Measurements from ENCODE around the gene DHDH.

Gene DHDH

DNA sequence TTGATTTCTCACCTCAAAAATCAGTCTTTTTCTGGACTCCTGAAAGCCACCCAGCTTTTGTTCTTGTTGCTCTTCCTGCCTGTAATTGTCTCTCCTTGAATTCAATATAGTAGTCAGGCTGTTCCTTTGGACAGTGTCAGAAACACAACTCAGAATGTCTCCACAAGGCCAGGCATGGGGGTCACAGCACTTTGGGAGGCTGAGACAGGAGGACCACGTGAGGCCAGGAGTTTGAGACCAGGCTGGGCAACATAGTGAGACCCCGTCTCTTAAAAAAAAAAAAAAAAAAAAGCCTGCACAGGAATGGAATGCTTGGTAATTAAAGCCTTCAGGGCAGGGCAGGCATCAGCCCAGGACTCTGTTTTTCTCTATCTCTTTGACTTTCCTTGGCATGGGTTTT lies 12.3 kb downstream of the DHDH start:
- H3K9me3 ChIP-seq (ENCODE audit: insufficient read depth, low read length, severe bottlenecking), result peaks cover 12% of the 10 kb centered on the region
- no peak overlapping the region for H3K4me2 ChIP-seq (ENCODE audit: insufficient read depth, low read length)
- DNase-seq (no peak), ATAC-seq (ENCODE audit: insufficient read depth, low read depth) (no peak)
- no peaks in the 10 kb centered on the region for H3K36me3 ChIP-seq (ENCODE audit: insufficient read depth, low read length)
- no peaks in the 10 kb centered on the region for H3K27me3 ChIP-seq (ENCODE audit: insufficient read depth, low read length, poor library complexity)
- no peaks in the 10 kb centered on the region for H4K20me1 ChIP-seq (ENCODE audit: insufficient read depth, low read length)
- TF ChIP-seq, protein P1, sequence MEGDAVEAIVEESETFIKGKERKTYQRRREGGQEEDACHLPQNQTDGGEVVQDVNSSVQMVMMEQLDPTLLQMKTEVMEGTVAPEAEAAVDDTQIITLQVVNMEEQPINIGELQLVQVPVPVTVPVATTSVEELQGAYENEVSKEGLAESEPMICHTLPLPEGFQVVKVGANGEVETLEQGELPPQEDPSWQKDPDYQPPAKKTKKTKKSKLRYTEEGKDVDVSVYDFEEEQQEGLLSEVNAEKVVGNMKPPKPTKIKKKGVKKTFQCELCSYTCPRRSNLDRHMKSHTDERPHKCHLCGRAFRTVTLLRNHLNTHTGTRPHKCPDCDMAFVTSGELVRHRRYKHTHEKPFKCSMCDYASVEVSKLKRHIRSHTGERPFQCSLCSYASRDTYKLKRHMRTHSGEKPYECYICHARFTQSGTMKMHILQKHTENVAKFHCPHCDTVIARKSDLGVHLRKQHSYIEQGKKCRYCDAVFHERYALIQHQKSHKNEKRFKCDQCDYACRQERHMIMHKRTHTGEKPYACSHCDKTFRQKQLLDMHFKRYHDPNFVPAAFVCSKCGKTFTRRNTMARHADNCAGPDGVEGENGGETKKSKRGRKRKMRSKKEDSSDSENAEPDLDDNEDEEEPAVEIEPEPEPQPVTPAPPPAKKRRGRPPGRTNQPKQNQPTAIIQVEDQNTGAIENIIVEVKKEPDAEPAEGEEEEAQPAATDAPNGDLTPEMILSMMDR (IDR thresholded peaks at IDR 0.05; ENCODE audit: borderline replicate concordance, extremely low read depth, low read length, poor library complexity, severe bottlenecking), result no peak
- no peak for TF ChIP-seq EZH2 (IDR thresholded peaks at IDR 0.05; ENCODE audit: borderline replicate concordance, low read depth, low read length, severe bottlenecking)
- no peaks in the 10 kb centered on the region for H3K79me2 ChIP-seq (ENCODE audit: insufficient read depth, low read length)
- no peak overlapping the region for H2AFZ ChIP-seq (ENCODE audit: low read depth, low read length)
- no peak overlapping the region for H3K9ac ChIP-seq (ENCODE audit: low read depth, low read length)
- H3K4me3 ChIP-seq (ENCODE audit: low read depth in 1 of 2, low read length in 2 of 2), result no peak overlapping the region
- H3K4me1 ChIP-seq (ENCODE audit: insufficient read depth, low read length), result no peaks in the 10 kb centered on the region
- H3K27ac ChIP-seq (ENCODE audit: low read length), result no peak overlapping the region

DNA sequence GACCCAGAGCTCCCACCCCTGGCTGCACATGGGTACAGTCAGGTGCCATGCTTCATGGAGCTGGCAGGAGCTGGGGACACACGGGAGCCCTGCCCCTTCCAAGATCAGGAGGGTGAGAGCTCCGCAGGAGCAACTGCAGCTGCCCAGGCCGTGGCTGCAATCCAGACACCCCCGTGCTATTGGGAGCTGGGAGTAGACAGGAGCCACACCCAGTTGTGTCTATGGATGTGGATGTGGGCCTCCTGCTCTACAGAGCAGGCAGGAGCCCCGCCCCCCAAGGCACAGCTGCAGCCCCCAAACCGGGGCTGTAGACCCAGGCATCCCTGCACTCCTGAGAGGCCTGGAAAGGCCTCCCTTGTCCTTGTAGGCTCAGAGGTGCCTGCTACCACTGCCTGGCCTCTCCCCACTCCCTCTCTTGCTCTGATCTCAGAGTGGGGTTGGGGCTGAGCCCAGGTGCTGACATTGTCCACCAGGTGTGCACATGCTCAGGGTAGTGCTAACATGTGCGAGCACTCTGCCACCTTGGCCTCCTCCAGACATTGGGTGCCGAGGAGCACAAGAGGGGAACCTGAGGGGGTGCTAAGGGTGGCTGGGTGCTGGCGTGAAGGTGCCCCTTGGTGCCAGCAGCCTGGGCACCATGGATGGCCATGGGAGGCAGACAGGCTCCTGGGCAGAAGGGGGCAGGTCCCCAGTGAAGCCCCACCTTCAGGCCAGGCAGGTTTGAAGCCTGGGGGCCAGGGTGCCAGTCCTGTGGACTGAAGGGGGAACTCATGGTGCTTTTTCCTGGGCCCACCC lies 13.2 kb downstream of the DHDH start:
- H3K27me3 ChIP-seq (ENCODE audit: insufficient read depth, low read length, poor library complexity), result no peaks in the 10 kb centered on the region

DNA sequence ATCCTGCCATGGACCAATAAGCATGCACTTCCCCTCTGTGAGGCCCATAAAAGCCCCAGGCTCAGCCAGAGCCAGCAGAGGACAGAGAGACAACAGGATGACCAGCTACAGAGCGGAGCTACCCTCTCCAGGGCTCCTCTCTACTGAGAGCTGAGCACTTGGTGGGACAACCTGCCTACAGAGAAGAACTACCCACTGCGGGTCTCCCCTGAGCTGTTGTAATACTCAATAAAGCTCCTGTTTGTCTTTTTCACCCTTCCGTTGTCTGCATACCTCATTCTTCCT lies 13.7 kb downstream of the DHDH start:
- no peak for TF ChIP-seq EZH2 (IDR thresholded peaks at IDR 0.05; ENCODE audit: borderline replicate concordance, low read depth, low read length, severe bottlenecking)
- TF ChIP-seq, protein P1 (IDR thresholded peaks at IDR 0.05; ENCODE audit: borderline replicate concordance, extremely low read depth, low read length, poor library complexity, severe bottlenecking), result no peak
- H3K79me2 ChIP-seq (ENCODE audit: insufficient read depth, low read length), result no peaks in the 10 kb centered on the region
- no peak for DNase-seq
- no peak overlapping the region for H3K4me3 ChIP-seq (ENCODE audit: low read depth in 1 of 2, low read length in 2 of 2)
- H3K4me1 ChIP-seq (ENCODE audit: insufficient read depth, low read length), result no peaks in the 10 kb centered on the region
- no peak overlapping the region for H2AFZ ChIP-seq (ENCODE audit: low read depth, low read length)
- H3K27ac ChIP-seq (ENCODE audit: low read length), result no peak overlapping the region
- no peak overlapping the region for H3K4me2 ChIP-seq (ENCODE audit: insufficient read depth, low read length)
- ATAC-seq (ENCODE audit: insufficient read depth, low read depth), result no peak
- no peaks in the 10 kb centered on the region for H3K27me3 ChIP-seq (ENCODE audit: insufficient read depth, low read length, poor library complexity)
- H3K36me3 ChIP-seq (ENCODE audit: insufficient read depth, low read length), result no peaks in the 10 kb centered on the region
- H3K9me3 ChIP-seq (ENCODE audit: insufficient read depth, low read length, severe bottlenecking), result peaks cover 12% of the 10 kb centered on the region
- no peak overlapping the region for H3K9ac ChIP-seq (ENCODE audit: low read depth, low read length)
- no peaks in the 10 kb centered on the region for H4K20me1 ChIP-seq (ENCODE audit: insufficient read depth, low read length)

More for the DNA sequence above, 13.2 kb downstream of the DHDH start:
- TF ChIP-seq, protein P1 (IDR thresholded peaks at IDR 0.05; ENCODE audit: borderline replicate concordance, extremely low read depth, low read length, poor library complexity, severe bottlenecking), result no peak
- no peak for TF ChIP-seq EZH2 (IDR thresholded peaks at IDR 0.05; ENCODE audit: borderline replicate concordance, low read depth, low read length, severe bottlenecking)
- DNase-seq (no peak), ATAC-seq (ENCODE audit: insufficient read depth, low read depth) (no peak)
- H3K4me3 ChIP-seq (ENCODE audit: low read depth in 1 of 2, low read length in 2 of 2), result no peak overlapping the region
- peaks cover 12% of the 10 kb centered on the region for H3K9me3 ChIP-seq (ENCODE audit: insufficient read depth, low read length, severe bottlenecking)
- H3K79me2 ChIP-seq (ENCODE audit: insufficient read depth, low read length), result no peaks in the 10 kb centered on the region
- H2AFZ ChIP-seq (ENCODE audit: low read depth, low read length), result no peak overlapping the region
- no peak overlapping the region for H3K9ac ChIP-seq (ENCODE audit: low read depth, low read length)
- H3K4me1 ChIP-seq (ENCODE audit: insufficient read depth, low read length), result no peaks in the 10 kb centered on the region
- H3K4me2 ChIP-seq (ENCODE audit: insufficient read depth, low read length), result no peak overlapping the region
- H4K20me1 ChIP-seq (ENCODE audit: insufficient read depth, low read length), result no peaks in the 10 kb centered on the region
- H3K36me3 ChIP-seq (ENCODE audit: insufficient read depth, low read length), result no peaks in the 10 kb centered on the region
- no peak overlapping the region for H3K27ac ChIP-seq (ENCODE audit: low read length)

Measured in DND-41 (cell line).